ENCODE results near the gene ANKRD10. TPM values are rescaled to one million over a fixed set of nuclear protein-coding genes. Genes with fewer than 3 reads are reported as not detected.
A peak's percentile ranks its signal among the peaks of the same experiment; 100 is the strongest.

The ANKRD10 gene
- total RNA-seq: 100 to 1,000 TPM; 132 to 180 TPM
- polyA plus RNA-seq (ENCODE audit: insufficient read depth, low read depth, low replicate concordance): 65.2 TPM
- long read RNA-seq, donor 1, transcript ANKRD10-207 (2 exons, 446 nt): major isoform, 6 of 30 reads
- long read RNA-seq, donor 1, partial matches to known transcripts: 11 of 30 reads
- long read RNA-seq, donor 1, other reads (novel, unspliced or antisense): 5 of 30 reads
- long read RNA-seq, donor 2, partial matches to known transcripts: 0 of 6 reads
- long read RNA-seq, donor 2, other reads (novel, unspliced or antisense): 0 of 6 reads

DNA sequence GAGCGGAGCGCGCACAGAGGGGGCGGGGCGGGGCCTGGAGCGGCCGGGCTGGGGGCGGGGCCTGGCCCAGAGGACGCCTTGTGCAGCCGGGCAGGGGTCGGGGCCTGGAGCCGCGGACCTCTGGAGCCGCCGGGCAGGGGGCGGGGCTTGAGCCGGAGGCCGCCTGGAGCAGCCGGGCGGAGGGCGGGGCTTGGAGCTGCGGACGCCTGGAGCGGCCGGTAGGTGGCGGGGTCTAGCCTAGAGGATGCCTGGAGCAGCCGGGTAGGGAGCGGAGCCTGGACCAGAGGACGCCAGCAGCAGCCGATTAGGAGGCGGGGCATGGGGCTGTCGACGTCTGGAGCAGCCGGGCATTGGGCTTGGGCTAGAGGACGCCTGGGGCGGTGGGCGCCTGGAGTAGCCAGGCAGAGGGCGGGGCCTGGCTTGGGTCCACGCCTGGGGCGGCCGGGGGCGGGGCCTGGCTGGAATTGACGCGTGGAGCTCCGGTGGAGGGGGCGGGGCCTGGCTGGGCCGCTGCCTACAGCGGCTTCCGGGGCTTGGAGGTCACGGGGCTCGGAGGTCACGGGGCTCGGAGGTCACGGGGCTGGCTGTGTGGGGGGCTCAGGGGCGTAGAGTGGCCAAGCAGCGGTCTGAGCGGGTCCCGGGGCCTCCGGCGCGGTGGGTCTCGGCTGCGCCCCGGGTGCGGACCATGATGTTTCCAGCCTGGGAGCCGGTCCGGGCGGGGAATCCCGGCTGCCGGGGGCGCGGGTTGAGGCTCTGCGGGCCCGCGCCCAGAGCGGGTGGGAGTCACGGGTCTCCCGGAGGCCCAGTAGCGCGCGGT, at the start of gene ANKRD10:
ANKRD10 (minus strand) TSS at position 13 of the 817 bp plus-strand sequence. CDS start 135 bp downstream, outside the sequence.
- H3K4me1 ChIP-seq: peaks cover 8% of the 10 kb centered on the region
- H3K9me3 ChIP-seq: no peaks in the 10 kb centered on the region
- TF ChIP-seq POLR2A (IDR thresholded peaks at IDR 0.05): no peak
- TF ChIP-seq, protein P1, sequence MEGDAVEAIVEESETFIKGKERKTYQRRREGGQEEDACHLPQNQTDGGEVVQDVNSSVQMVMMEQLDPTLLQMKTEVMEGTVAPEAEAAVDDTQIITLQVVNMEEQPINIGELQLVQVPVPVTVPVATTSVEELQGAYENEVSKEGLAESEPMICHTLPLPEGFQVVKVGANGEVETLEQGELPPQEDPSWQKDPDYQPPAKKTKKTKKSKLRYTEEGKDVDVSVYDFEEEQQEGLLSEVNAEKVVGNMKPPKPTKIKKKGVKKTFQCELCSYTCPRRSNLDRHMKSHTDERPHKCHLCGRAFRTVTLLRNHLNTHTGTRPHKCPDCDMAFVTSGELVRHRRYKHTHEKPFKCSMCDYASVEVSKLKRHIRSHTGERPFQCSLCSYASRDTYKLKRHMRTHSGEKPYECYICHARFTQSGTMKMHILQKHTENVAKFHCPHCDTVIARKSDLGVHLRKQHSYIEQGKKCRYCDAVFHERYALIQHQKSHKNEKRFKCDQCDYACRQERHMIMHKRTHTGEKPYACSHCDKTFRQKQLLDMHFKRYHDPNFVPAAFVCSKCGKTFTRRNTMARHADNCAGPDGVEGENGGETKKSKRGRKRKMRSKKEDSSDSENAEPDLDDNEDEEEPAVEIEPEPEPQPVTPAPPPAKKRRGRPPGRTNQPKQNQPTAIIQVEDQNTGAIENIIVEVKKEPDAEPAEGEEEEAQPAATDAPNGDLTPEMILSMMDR (IDR thresholded peaks at IDR 0.05): peak; percentile 86 to 95 (median 88)
- WGBS, 2 donors: 1% methylated on average over 76 of the region's 81 CpGs; no CpG with 5 or more reads in 1 of the 2 donors
- DNase-seq: peak; percentile 99
- H3K27ac ChIP-seq: peak within 1 kb of the TSS; percentile 96 to 99
- intact Hi-C loops (cut with DNase I; ENCODE audit: low total_unique reads): loop anchor here (10.0 kb wide), 1 partner anchor 200 kb away; the partner anchor contains the start of gene ING1
- no peaks in the 10 kb centered on the region for H3K36me3 ChIP-seq (ENCODE audit: low read depth, missing control alignments)
- no peaks in the 10 kb centered on the region for H3K27me3 ChIP-seq
- H3K4me3 ChIP-seq: peak within 1 kb of the TSS; percentile 86 to 100

DNA sequence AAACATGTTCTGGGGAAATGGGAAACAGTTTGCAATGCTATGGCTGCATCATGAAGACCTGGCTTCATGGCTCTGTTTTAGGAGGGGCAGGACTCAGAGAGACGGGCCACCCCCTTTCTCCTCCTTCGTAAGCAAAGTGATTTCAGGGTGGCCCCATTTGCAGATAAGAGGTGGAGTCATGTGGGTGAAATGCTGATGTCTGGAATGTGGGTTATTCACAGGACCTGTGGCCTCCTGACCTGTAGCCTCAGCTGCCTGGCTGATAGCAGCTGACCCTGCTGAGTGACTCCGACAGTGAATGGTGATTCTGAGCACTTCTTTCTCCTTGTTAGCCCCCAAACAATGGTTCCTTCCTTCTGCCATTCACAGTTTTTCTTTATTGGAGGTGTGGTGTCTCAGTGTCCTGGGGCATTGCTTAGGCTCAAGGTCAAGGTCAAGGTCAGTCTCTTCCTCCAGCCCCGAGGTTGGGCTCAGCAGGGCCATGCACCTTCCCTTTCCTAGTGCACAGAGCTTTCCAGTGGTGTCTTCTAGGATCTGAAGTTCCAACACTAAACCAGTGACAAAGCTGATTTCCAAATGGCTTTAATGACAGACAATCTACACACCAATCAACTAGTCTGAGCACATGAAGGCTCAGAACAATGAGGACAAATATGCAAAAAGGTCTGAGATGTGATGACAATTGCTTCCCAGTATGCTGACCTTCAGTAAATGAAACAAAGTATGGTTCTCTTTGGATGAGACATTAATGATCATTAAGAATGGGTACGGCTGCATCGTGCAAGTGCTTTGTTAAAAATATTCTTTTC, 49.6 kb upstream of the ANKRD10 start:
- Histone ChIP-seq H3K36me3 (ENCODE audit: low read depth, missing control alignments) (no peaks in the 10 kb centered on the region), H3K4me3 (no peak overlapping the region), H3K4me1 (peaks cover 8% of the 10 kb centered on the region), H3K27ac (no peak overlapping the region), H3K27me3 (no peaks in the 10 kb centered on the region), H3K9me3 (no peaks in the 10 kb centered on the region)
- 74 to 86% methylated on average over 6 of the region's 6 CpGs for WGBS, 2 donors
- no peak for DNase-seq
- TF ChIP-seq, protein P1 (IDR thresholded peaks at IDR 0.05): no peak
- TF ChIP-seq POLR2A (IDR thresholded peaks at IDR 0.05): no peak
- intact Hi-C loops (cut with DNase I; ENCODE audit: low total_unique reads): no loop called here

DNA sequence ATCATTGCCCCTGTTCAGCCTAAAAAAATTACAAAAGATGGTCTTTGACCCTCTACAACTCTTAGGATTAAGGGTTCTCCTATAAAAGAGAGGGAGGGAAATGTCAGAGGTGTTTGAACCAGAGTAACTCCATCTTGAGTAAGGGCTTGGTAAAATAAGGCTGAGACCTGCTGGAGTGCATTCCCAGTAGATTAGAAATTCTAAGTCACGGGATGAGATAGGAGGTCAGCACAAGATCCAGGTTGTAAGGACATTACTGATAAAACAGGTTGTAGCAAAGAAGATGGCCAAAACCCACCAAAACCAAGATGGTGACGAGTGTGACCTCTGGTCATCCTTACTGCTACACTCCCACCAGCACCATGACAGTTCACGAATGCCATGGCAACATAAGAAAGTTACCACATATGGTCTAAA, 48.7 kb upstream of the ANKRD10 start:
- DNase-seq: no peak
- Histone ChIP-seq H3K27me3 (no peaks in the 10 kb centered on the region), H3K9me3 (no peaks in the 10 kb centered on the region), H3K4me3 (no peak overlapping the region), H3K36me3 (ENCODE audit: low read depth, missing control alignments) (no peaks in the 10 kb centered on the region), H3K27ac (no peak overlapping the region), H3K4me1 (peaks cover 8% of the 10 kb centered on the region)
- 91 to 96% methylated on average over 3 of the region's 3 CpGs for WGBS, 2 donors
- intact Hi-C loops (cut with DNase I; ENCODE audit: low total_unique reads): no loop called here
- TF ChIP-seq, protein P1 (IDR thresholded peaks at IDR 0.05): no peak
- TF ChIP-seq POLR2A (IDR thresholded peaks at IDR 0.05): no peak

DNA sequence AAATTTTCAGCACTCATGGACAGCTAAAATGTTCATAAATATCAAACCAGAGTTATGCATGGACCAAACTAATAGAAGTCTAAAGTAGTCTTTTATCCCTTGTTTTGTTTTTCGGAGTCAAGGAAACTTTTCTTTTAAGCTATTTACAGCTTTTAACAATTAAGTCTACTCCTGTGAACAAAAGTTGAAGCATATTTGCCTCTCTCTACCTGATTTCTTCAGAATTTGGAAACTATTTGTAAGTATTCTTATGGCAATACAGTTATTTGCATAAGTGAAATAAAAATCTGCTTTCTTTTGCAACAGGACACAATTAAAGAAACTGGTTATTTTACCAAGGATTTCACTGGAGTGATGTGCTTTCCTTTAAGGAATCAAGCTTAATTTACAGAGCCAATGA, 47.1 kb upstream of the ANKRD10 start:
- Histone ChIP-seq H3K9me3 (no peaks in the 10 kb centered on the region), H3K27ac (no peak overlapping the region), H3K36me3 (ENCODE audit: low read depth, missing control alignments) (no peaks in the 10 kb centered on the region), H3K27me3 (no peaks in the 10 kb centered on the region), H3K4me3 (no peak overlapping the region), H3K4me1 (peaks cover 8% of the 10 kb centered on the region)
- no peak for TF ChIP-seq POLR2A (IDR thresholded peaks at IDR 0.05)
- TF ChIP-seq, protein P1 (IDR thresholded peaks at IDR 0.05): no peak
- 92 to 96% methylated on average over 1 of the region's 1 CpG for WGBS, 2 donors
- no peak for DNase-seq
- intact Hi-C loops (cut with DNase I; ENCODE audit: low total_unique reads): no loop called here
